NCI-H128 (cell line): Measurements from ENCODE around the gene SLC25A28.

ENCODE experiments used
- DNase-seq: peaks from one replicate; lab custom pipeline; 2025; ENCODE audit not compliant: unreplicated experiment; lab: John Stamatoyannopoulos, UW

Gene SLC25A28

DNA sequence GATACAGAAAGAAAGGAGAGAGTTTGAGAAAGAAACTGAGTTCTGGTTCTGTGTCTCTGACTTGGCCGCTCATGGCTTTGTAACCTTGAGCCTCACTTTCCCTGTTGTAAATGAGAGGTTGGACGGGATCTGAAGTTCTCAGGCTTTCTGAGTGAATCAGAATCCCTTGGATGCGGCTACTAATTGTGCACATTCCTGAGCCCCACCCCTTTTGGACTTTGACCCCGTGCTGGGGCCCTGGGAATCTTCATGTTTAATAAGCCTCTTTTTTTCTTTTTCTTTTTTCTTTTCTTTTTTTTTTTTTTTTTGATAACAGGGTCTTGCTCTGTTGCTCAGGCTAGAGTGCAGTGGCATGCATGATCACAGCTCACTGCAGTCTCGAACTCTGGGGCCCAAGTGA lies 26.9 kb downstream of the SLC25A28 start:
- DNase-seq, result no peak

GRCh38 chr10:99590799-99591198 lies 29.4 kb downstream of the SLC25A28 start:
- DNase-seq, result no peak

DNA sequence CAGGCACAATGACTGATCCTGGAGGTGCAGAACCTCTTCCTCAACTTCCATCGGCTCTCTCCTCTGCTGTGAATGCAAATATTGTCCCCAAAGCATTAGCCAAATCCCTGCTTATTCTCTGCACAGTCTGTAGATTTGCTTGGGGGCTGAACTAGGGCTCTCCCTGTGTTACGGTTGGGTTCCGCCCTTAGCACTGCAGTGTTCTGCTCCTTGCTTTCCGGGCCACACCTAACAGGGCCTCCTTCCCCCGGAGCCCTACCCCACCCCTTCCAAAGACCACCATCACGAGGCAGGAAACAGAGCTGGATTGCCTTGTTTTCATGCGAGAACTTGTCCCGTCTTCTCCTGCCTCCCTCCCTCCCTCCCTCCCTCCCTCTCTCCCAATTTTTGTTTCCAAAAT lies 36.6 kb downstream of the SLC25A28 start:
- DNase-seq, result no peak

GRCh38 chr10:99582255-99582770 lies 37.9 kb downstream of the SLC25A28 start:
- DNase-seq, result no peak

DNA sequence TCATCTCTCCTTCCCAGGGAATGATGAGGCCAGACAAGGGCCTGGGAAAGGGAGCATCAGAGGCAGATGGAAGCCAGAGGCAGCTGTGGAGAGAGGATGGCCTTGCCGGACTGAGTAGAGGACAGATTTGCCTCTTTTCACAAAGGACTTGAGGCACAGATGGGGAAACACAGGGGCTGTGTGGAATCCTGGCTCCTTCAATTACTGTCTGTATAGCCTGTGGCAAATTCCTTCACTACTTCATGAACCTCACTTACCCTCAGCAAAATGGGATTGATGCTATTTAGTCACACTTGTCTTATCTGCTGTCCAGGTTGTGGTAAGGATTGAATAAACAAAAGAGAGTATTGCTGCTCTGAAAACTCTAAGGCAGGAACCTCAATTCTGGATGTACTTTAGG lies 40.3 kb downstream of the SLC25A28 start:
- no peak for DNase-seq

DNA sequence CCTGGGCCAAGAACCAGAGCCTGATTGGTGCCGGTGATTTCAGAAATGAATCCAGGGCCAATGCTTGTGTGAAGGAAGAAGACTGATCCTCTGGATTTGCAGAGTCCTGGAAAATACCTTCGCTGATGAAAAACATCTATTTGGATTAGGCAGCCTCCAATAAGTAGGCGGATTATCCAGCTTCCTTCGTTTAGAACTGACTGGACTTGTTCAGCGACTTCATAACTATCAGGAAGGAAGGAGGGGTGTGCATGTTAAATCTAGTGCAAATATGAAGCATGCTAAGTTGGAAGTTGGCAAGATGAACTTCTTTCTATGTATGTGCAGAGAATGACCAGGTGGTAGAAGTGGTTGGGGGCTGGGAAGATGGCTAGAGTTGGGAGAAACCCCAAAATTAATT lies 46.4 kb downstream of the SLC25A28 start:
- no peak for DNase-seq

GRCh38 chr10:99571816-99572215 lies 48.4 kb downstream of the SLC25A28 start:
- no peak for DNase-seq

DNA sequence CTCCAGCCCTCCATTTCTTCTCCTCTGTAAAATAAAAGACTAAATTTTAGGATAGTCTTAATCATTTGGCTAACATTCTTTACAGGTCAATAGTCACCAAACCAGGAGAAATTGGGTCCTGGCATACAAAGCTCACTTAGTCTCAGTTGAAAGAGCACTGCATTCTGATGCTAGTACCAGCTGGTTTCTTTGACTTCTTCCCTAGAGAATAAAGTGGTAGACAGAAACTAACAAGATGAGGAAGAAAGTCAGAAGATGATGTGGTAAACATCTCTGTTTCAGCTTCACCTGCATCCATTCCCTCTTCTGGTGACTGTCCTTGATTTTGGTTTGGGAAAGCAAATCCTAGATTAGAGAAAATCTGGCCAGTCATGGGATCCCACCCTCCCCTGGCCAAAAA lies 50.3 kb downstream of the SLC25A28 start:
- no peak for DNase-seq

DNA sequence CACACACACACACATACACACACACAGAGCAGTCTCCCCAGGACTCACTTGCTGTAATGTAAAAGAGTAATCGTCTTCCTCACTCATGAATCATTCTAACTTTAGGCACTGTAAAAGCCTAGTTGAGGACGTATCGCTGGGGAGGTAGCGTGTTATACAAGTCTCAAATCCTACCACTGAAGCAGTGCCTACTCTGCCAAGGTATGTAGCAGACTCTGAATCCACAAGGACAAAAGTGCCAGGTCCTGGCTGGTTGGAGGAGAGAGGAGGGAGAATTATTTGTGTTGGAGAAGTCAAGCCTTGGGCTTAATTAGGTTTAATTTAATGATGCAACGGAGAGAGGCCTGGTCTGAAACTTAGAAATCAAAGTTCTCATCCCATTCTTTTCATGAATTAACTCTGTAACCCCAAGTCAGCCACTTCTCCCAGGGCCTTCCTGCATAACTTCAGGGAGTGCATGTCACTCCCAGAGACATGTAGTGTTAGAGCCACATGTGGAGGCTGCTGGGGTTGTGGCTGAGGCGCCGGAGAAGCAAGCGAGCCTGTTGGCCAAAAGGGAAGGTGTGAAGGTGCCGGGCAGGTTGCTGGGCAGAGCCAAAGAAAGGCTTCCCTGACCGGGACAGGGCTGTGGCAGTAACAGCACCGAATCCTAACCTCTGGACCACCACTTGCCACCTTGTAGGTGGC lies 50.8 kb downstream of the SLC25A28 start:
- no peak for DNase-seq

DNA sequence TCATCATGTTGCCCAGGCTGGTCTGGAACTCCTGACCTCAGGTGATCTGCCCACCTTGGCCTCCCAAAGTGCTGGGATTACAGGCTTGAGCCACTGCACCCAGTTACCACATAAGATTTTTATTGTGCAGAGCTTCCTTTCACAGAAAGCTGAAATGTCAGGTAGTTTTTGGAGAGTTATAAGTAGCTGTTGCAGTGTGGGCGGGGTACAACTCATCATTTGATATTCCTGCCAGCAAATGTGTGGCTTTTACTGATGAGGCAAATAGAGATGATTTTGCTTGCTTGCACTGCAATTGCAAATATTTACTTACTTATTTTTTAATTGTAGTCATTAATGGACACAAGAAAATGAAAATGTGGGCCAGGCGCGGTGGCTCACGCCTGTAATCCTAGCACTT lies 55.1 kb downstream of the SLC25A28 start:
- no peak for DNase-seq

- no peak for DNase-seq
Observed at GRCh38 chr10:99564361-99564760, 55.9 kb downstream of the SLC25A28 start.

DNA sequence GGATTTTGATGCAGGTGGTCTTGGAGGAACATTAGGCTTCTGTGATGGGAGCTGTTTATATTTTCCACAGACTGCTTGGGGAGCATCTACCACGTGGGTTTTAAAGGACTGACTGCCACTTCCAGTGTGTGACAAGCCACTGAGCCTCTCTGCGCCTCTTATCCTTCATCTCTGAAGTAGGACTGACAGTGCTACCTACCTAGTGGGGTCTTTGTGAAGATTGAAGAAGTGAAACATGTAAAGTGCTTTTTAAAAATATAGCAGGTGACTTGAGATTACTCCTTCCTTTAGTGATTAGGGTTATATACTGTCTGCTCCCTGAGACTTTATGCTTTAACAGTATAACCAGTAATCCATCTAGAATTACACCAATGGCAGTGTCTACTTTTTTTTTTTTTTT lies 57.6 kb downstream of the SLC25A28 start:
- DNase-seq, result no peak
